ENCODE measurements around the gene TMEM132C.

GRCh38 chr12:128551266-128551665, 284.3 kb downstream of the TMEM132C start:
- TF ChIP-seq, protein P1, sequence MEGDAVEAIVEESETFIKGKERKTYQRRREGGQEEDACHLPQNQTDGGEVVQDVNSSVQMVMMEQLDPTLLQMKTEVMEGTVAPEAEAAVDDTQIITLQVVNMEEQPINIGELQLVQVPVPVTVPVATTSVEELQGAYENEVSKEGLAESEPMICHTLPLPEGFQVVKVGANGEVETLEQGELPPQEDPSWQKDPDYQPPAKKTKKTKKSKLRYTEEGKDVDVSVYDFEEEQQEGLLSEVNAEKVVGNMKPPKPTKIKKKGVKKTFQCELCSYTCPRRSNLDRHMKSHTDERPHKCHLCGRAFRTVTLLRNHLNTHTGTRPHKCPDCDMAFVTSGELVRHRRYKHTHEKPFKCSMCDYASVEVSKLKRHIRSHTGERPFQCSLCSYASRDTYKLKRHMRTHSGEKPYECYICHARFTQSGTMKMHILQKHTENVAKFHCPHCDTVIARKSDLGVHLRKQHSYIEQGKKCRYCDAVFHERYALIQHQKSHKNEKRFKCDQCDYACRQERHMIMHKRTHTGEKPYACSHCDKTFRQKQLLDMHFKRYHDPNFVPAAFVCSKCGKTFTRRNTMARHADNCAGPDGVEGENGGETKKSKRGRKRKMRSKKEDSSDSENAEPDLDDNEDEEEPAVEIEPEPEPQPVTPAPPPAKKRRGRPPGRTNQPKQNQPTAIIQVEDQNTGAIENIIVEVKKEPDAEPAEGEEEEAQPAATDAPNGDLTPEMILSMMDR (IDR thresholded peaks at IDR 0.05), result no peak
- TF ChIP-seq POLR2AphosphoS5 (IDR thresholded peaks at IDR 0.05) (no peak), POLR2A (IDR thresholded peaks at IDR 0.05) (no peak), EP300 (IDR thresholded peaks at IDR 0.05) (no peak)

All from sigmoid colon (tissue), 4 donors.